ENCODE measurements around the gene CLIC6. TPM values are rescaled to one million over a fixed set of nuclear protein-coding genes. Genes with fewer than 3 reads are reported as not detected.

The CLIC6 gene
- total and polyA plus RNA-seq, 2 experiments from 2014 or later = 1.1 to 1.5 TPM

DNA sequence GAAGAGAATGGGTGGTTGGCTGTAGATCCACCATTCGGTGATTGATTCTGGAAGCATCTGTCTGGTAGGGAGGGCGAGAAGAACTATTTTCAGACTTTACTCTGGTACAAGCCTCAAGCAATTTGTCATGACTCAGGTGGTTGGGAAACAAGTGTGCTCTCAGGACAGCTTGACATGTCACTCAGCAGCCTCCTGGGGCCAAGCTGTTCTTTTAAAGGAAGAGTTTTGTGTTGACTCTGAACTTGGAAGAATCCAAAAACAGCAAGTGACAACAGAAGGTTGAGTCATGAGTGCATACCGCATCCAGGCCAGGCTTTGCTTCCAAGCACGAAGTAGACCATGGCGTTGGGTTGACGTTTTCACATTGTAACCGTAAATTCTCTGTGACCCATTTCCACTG lies 65.9 kb downstream of the CLIC6 start:
- no peaks in the 10 kb centered on the region for H3K36me3 Mint-ChIP-seq (ENCODE audit: low read depth)
- Histone ChIP-seq H3K4me3 (no peak overlapping the region), H3K4me2 (no peak overlapping the region), H3K27me3 (ENCODE audit: insufficient read depth) (no peaks in the 10 kb centered on the region), H2AFZ (no peak overlapping the region), H3K4me1 (ENCODE audit: insufficient read depth) (no peaks in the 10 kb centered on the region), H3K9me2 (ENCODE audit: insufficient read depth) (peaks cover 4% of the 10 kb centered on the region), H3K36me3 (ENCODE audit: insufficient read depth) (no peaks in the 10 kb centered on the region), H3F3A (replicated peaks; ENCODE audit: low read depth) (no peaks in the 10 kb centered on the region), H3K79me2 (replicated peaks; ENCODE audit: insufficient read depth) (no peaks in the 10 kb centered on the region), H4K20me1 (replicated peaks; ENCODE audit: insufficient read depth) (no peaks in the 10 kb centered on the region), H3K27ac (ENCODE audit: low read depth) (no peak overlapping the region)
- H3K9me3 Mint-ChIP-seq = no peaks in the 10 kb centered on the region
- H3K4me3 Mint-ChIP-seq = no peak overlapping the region
- peaks cover 1% of the 10 kb centered on the region for H3K27me3 Mint-ChIP-seq (ENCODE audit: insufficient read depth, low read depth, poor library complexity)
- ATAC-seq = no peak
- TF ChIP-seq, protein P1, sequence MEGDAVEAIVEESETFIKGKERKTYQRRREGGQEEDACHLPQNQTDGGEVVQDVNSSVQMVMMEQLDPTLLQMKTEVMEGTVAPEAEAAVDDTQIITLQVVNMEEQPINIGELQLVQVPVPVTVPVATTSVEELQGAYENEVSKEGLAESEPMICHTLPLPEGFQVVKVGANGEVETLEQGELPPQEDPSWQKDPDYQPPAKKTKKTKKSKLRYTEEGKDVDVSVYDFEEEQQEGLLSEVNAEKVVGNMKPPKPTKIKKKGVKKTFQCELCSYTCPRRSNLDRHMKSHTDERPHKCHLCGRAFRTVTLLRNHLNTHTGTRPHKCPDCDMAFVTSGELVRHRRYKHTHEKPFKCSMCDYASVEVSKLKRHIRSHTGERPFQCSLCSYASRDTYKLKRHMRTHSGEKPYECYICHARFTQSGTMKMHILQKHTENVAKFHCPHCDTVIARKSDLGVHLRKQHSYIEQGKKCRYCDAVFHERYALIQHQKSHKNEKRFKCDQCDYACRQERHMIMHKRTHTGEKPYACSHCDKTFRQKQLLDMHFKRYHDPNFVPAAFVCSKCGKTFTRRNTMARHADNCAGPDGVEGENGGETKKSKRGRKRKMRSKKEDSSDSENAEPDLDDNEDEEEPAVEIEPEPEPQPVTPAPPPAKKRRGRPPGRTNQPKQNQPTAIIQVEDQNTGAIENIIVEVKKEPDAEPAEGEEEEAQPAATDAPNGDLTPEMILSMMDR (conservative IDR thresholded peaks at IDR 0.05; ENCODE audit: low read depth in 2 of 2) = no peak
- TF ChIP-seq, protein P2, sequence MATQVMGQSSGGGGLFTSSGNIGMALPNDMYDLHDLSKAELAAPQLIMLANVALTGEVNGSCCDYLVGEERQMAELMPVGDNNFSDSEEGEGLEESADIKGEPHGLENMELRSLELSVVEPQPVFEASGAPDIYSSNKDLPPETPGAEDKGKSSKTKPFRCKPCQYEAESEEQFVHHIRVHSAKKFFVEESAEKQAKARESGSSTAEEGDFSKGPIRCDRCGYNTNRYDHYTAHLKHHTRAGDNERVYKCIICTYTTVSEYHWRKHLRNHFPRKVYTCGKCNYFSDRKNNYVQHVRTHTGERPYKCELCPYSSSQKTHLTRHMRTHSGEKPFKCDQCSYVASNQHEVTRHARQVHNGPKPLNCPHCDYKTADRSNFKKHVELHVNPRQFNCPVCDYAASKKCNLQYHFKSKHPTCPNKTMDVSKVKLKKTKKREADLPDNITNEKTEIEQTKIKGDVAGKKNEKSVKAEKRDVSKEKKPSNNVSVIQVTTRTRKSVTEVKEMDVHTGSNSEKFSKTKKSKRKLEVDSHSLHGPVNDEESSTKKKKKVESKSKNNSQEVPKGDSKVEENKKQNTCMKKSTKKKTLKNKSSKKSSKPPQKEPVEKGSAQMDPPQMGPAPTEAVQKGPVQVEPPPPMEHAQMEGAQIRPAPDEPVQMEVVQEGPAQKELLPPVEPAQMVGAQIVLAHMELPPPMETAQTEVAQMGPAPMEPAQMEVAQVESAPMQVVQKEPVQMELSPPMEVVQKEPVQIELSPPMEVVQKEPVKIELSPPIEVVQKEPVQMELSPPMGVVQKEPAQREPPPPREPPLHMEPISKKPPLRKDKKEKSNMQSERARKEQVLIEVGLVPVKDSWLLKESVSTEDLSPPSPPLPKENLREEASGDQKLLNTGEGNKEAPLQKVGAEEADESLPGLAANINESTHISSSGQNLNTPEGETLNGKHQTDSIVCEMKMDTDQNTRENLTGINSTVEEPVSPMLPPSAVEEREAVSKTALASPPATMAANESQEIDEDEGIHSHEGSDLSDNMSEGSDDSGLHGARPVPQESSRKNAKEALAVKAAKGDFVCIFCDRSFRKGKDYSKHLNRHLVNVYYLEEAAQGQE (IDR thresholded peaks at IDR 0.05; ENCODE audit: unreplicated experiment) = no peak
- TF ChIP-seq ZNF114 (CRISPR knock-in tag; IDR thresholded peaks at IDR 0.05) (no peak), STAT1 (IDR thresholded peaks at IDR 0.05; ENCODE audit: unreplicated experiment) (no peak), ZNF331 (CRISPR knock-in tag; IDR thresholded peaks at IDR 0.05; ENCODE audit: low read depth) (no peak), EZH2 (IDR thresholded peaks at IDR 0.05; ENCODE audit: low read depth, unreplicated experiment) (no peak)
- H3K27ac Mint-ChIP-seq = no peak overlapping the region
- no peaks in the 10 kb centered on the region; the same call in 2 of the 3 replicates for H3K4me1 Mint-ChIP-seq
- DNase-seq (ENCODE audit: low spot score) = no peak

- H3K4me1 Mint-ChIP-seq = no peaks in the 10 kb centered on the region; the same call in 2 of the 3 replicates
- Histone ChIP-seq H3K9me2 (ENCODE audit: insufficient read depth) (peaks cover 14% of the 10 kb centered on the region; the same call in 1 of the 2 replicates), H3K4me1 (ENCODE audit: insufficient read depth) (no peaks in the 10 kb centered on the region), H3K27me3 (ENCODE audit: insufficient read depth) (no peaks in the 10 kb centered on the region), H3K79me2 (replicated peaks; ENCODE audit: insufficient read depth) (no peaks in the 10 kb centered on the region), H3F3A (replicated peaks; ENCODE audit: low read depth) (no peaks in the 10 kb centered on the region), H4K20me1 (replicated peaks; ENCODE audit: insufficient read depth) (no peaks in the 10 kb centered on the region), H3K4me3 (no peak overlapping the region), H3K36me3 (ENCODE audit: insufficient read depth) (no peaks in the 10 kb centered on the region), H3K4me2 (no peak overlapping the region), H3K27ac (ENCODE audit: low read depth) (no peak overlapping the region), H2AFZ (no peak overlapping the region)
- no peak overlapping the region for H3K27ac Mint-ChIP-seq
- DNase-seq (ENCODE audit: low spot score) (no peak), ATAC-seq (no peak)
- H3K27me3 Mint-ChIP-seq (ENCODE audit: insufficient read depth, low read depth, poor library complexity) = peaks cover 1% of the 10 kb centered on the region
- no peak overlapping the region for H3K4me3 Mint-ChIP-seq
- no peaks in the 10 kb centered on the region for H3K36me3 Mint-ChIP-seq (ENCODE audit: low read depth)
- H3K9me3 Mint-ChIP-seq = no peaks in the 10 kb centered on the region; the same call in 2 of the 3 replicates
- TF ChIP-seq JUNB (IDR thresholded peaks at IDR 0.05; ENCODE audit: unreplicated experiment) (no peak), POLR2AphosphoS5 (IDR thresholded peaks at IDR 0.05; ENCODE audit: low read depth) (no peak), NANOG (IDR thresholded peaks at IDR 0.05; ENCODE audit: borderline replicate concordance) (no peak), EZH2phosphoT487 (IDR thresholded peaks at IDR 0.05; ENCODE audit: unreplicated experiment) (no peak), STAT1 (IDR thresholded peaks at IDR 0.05; ENCODE audit: unreplicated experiment) (no peak), ZNF114 (CRISPR knock-in tag; IDR thresholded peaks at IDR 0.05) (no peak), CREB1 (CRISPR knock-in tag; IDR thresholded peaks at IDR 0.05; ENCODE audit: low read depth) (no peak), EZH2 (IDR thresholded peaks at IDR 0.05; ENCODE audit: low read depth, unreplicated experiment) (no peak)
- TF ChIP-seq, protein P1 (conservative IDR thresholded peaks at IDR 0.05; ENCODE audit: low read depth in 2 of 2) = no peak
- TF ChIP-seq, protein P3, sequence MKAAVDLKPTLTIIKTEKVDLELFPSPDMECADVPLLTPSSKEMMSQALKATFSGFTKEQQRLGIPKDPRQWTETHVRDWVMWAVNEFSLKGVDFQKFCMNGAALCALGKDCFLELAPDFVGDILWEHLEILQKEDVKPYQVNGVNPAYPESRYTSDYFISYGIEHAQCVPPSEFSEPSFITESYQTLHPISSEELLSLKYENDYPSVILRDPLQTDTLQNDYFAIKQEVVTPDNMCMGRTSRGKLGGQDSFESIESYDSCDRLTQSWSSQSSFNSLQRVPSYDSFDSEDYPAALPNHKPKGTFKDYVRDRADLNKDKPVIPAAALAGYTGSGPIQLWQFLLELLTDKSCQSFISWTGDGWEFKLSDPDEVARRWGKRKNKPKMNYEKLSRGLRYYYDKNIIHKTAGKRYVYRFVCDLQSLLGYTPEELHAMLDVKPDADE (IDR thresholded peaks at IDR 0.05) = no peak
Observed at GRCh38 chr21:34736116-34736874, 67.5 kb downstream of the CLIC6 start.

All from GM23338 (cell line).